Fibroblast of lung (primary cell): ENCODE results near the gene QPCT.

Source experiments
- CTCF ChIP-seq, 2 donors: IDR thresholded peaks in 1 of 2; conservative IDR thresholded peaks in 1 of 2; 1 replicate in 1 of 2; 2 replicates in 1 of 2; pipeline ENCODE4 v1.5.1; 2011 to 2012; ENCODE audit warnings: low read length in 2 of 2, control low read depth in 1 of 2, inconsistent platforms in 1 of 2, low read depth in 1 of 2, mild to moderate bottlenecking in 1 of 2
- EZH2 ChIP-seq: IDR thresholded peaks from 2 replicates; pipeline ENCODE4 v1.5.1; 2012; ENCODE audit warnings: low read length, control low read depth, mild to moderate bottlenecking; ENCODE audit errors: missing control alignments

- no peak for TF ChIP-seq CTCF (conservative IDR thresholded peaks at IDR 0.05 in 1 of 2, IDR thresholded peaks at IDR 0.05 in 1 of 2; ENCODE audit: low read depth in 1 of 2, low read length in 2 of 2)
- TF ChIP-seq EZH2 = no peak
These were observed 20.0 kb upstream of the QPCT start for GRCh38 chr2:37324536-37324785.
